Measurements from ENCODE around the gene DEF6. TPM values are rescaled to one million over a fixed set of nuclear protein-coding genes. Genes with fewer than 3 reads are reported as not detected.

Gene DEF6
- total and polyA plus RNA-seq, 2 of the 8 experiments (the other 6 are each of a cell fraction or from before 2014, with no cell fraction given): 3.3 to 4.1 TPM

- no peak overlapping the region for H2BK5ac ChIP-seq (ENCODE audit: low read depth, low read length)
- no peaks in the 10 kb centered on the region for H4K20me1 ChIP-seq (replicated peaks in 1 of 2; ENCODE audit: control insufficient read depth in 1 of 2, insufficient read depth in 2 of 2, low read length in 2 of 2)
- H3K4me3 ChIP-seq (ENCODE audit: extremely low read depth in 1 of 4, insufficient read depth in 2 of 4, low read depth in 3 of 4, low read length in 4 of 4): no peak overlapping the region
- DNase-seq (ENCODE audit: low read depth in 1 of 2, low spot score in 2 of 2) (no peak), FAIRE-seq (no peak)
- H3K27ac ChIP-seq (ENCODE audit: low read depth, low read length): no peak overlapping the region
- H3K14ac ChIP-seq (ENCODE audit: insufficient read length): no peak overlapping the region
- H3K4me1 ChIP-seq (replicated peaks in 1 of 4; ENCODE audit: control insufficient read depth in 3 of 4, insufficient read depth in 4 of 4, low read length in 3 of 4): no peaks in the 10 kb centered on the region
- H3K4ac ChIP-seq (replicated peaks; ENCODE audit: insufficient read length, low read depth, low read length): no peak overlapping the region
- no peak overlapping the region for H2AFZ ChIP-seq (ENCODE audit: low read length)
- no peaks in the 10 kb centered on the region; the same call in 1 of the 2 replicates for H3K79me1 ChIP-seq (ENCODE audit: low read depth, low read length)
- H3K9me3 ChIP-seq (ENCODE audit: insufficient read depth in 2 of 2, low read depth in 1 of 2, low read length in 1 of 2): no peaks in the 10 kb centered on the region
- CTCF ChIA-PET (ENCODE audit: partially characterized antibody): interaction anchor here (1.2 to 2.7 kb wide), 3 partner anchors 8 to 96 kb away, joined by 4 to 10 read pairs (median 7); partner anchors contain the start of gene PPARD
- POLR2A ChIA-PET (ENCODE audit: partially characterized antibody): interaction anchor here (1.1 kb wide), 1 partner anchor 99 kb away, joined by 3 read pairs; the partner anchor contains the start of gene FANCE
- peaks cover 0 to 9% (median 4%) of the 10 kb centered on the region in 4 experiments; a peak in 3 of 8 replicates for H3K36me3 ChIP-seq (ENCODE audit: control insufficient read depth in 2 of 4, insufficient read depth in 4 of 4, low read length in 3 of 4)
- no peaks in the 10 kb centered on the region for H3K79me2 ChIP-seq (ENCODE audit: control insufficient read depth in 1 of 2, insufficient read depth in 2 of 2, low read length in 2 of 2)
- no peak overlapping the region for H2BK12ac ChIP-seq (ENCODE audit: low read depth, low read length)
- H4K8ac ChIP-seq (ENCODE audit: extremely low read depth, insufficient read depth, low read length): no peak overlapping the region; the same call in 1 of the 2 replicates
- no peak overlapping the region for H4K91ac ChIP-seq (replicated peaks; ENCODE audit: insufficient read length, low read length)
- no peaks in the 10 kb centered on the region for H3K23me2 ChIP-seq (ENCODE audit: low read depth, low read length)
- no peak overlapping the region for H4K5ac ChIP-seq (ENCODE audit: insufficient read length, low read depth, low read length)
- H3K18ac ChIP-seq (ENCODE audit: extremely low read depth, low read length): no peak overlapping the region
- no peak overlapping the region for H2BK120ac ChIP-seq (replicated peaks; ENCODE audit: low read depth, low read length)
- H2BK15ac ChIP-seq (ENCODE audit: low read length): no peak overlapping the region
- H3K23ac ChIP-seq (ENCODE audit: insufficient read length): no peak overlapping the region
- H3K27me3 ChIP-seq (replicated peaks in 1 of 4; ENCODE audit: control insufficient read depth in 3 of 4, extremely low read depth in 1 of 4, insufficient read depth in 3 of 4, low read length in 3 of 4): no peaks in the 10 kb centered on the region
- H3K56ac ChIP-seq (replicated peaks; ENCODE audit: insufficient read length, low read depth, low read length): no peak overlapping the region
- no peak overlapping the region for H3K4me2 ChIP-seq (ENCODE audit: insufficient read depth in 1 of 2, low read depth in 2 of 2, low read length in 2 of 2)
- H2AK5ac ChIP-seq (ENCODE audit: low read depth, low read length): no peak overlapping the region
- H2BK20ac ChIP-seq (ENCODE audit: low read length): no peak overlapping the region
- no peak overlapping the region for H3K9ac ChIP-seq (replicated peaks in 1 of 4; ENCODE audit: extremely low read depth in 1 of 4, low read depth in 3 of 4, low read length in 3 of 4)
- WGBS, 2 experiments (ENCODE audit: extremely low coverage in 1 of 2, insufficient coverage in 1 of 2, insufficient read length in 1 of 2, insufficient replicate concordance in 2 of 2, low coverage in 1 of 2, low lambda C conversion rate in 2 of 2, missing lambda C conversion rate in 1 of 2): 90% methylated on average over 2 of the region's 2 CpGs; no CpG with 5 or more reads in 1 of the 2 experiments
- TF ChIP-seq JUN (IDR thresholded peaks at IDR 0.05; ENCODE audit: low read depth, low read length): no peak
- TF ChIP-seq BRCA1 (IDR thresholded peaks at IDR 0.05; ENCODE audit: low read depth, low read length): no peak
- TF ChIP-seq CTBP2 (IDR thresholded peaks at IDR 0.05; ENCODE audit: borderline replicate concordance, insufficient read depth, insufficient read length, low read length): no peak
- no peak for TF ChIP-seq FOSL1 (IDR thresholded peaks at IDR 0.05; ENCODE audit: insufficient read depth, low read depth, low read length)
- TF ChIP-seq KDM5A (IDR thresholded peaks at IDR 0.05; ENCODE audit: low read length): no peak
- no peak for TF ChIP-seq SUZ12 (IDR thresholded peaks at IDR 0.05; ENCODE audit: low read length)
- TF ChIP-seq RNF2 (IDR thresholded peaks at IDR 0.05; ENCODE audit: borderline replicate concordance, low read depth, low read length, missing control alignments, poor library complexity, severe bottlenecking): no peak
- TF ChIP-seq ATF3 (IDR thresholded peaks at IDR 0.05; ENCODE audit: insufficient read depth, low read depth, low read length): no peak
- TF ChIP-seq SIX5 (IDR thresholded peaks at IDR 0.05; ENCODE audit: low read depth, low read length): no peak
- no peak for TF ChIP-seq BCL11A (IDR thresholded peaks at IDR 0.05; ENCODE audit: low read depth in 2 of 2, low read length in 2 of 2)
Observed at GRCh38 chr6:35352735-35353134, 55.1 kb downstream of the DEF6 start.
